ENCODE results near the gene SKOR1. TPM values are rescaled to one million over a fixed set of nuclear protein-coding genes. Genes with fewer than 3 reads are reported as not detected.
A peak's percentile ranks its signal among the peaks of the same experiment; 100 is the strongest.

Gene SKOR1
- total RNA-seq = 1 to 10 TPM in 1 of 2 donors, under 1 TPM in 1; 0.78 to 3.5 TPM

DNA sequence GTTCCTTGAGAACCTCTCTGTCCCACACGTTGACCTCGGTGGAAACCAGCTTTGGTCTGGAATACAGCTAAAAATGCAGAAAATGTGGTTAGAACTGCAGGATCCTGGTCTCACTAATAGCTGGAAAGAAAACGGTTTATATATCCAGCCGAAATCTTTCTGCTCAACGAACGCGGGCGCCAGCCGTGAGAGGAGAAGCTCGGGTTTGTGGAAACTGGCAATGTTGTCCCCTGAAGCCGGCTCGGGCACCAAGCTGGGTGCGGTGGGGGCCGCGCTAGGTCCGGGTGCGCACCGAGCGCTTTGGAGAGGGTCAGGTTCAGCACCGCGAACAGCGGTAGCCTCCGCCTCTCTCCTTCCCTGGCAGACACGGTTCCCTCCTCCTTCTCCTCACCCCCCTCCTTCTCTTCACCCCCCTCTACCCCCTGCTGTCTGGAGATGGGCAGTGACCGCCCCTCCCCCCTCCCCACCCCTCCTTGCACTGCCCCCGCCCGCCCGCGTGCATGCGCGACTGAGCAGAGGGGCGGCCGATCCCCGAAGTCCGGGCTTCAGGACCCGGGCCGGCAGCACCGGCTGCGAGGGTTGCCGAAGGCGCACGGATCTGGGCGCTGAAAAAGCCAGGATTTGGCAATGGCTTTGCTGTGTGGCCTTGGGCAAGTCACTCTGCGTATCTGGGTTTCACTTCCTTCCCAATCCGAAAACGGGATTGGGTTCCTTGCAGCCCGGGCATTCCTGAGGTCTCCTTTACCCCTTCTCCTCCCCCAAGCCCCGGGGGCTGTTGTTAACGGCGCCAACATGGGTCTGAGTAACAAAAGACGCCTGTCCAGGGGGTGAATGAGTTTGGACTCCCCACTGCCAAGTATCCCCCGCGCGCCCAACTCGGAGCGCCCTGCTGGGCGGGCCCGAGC is at the start of gene SKOR1:
Gene SKOR1 (plus strand): TSS at position 534 of the 905 bp plus-strand sequence. CDS start 94 bp downstream, at position 628.
- Histone ChIP-seq H3K36me3 (no peaks in the 10 kb centered on the region), H3K4me3 (peak within 1 kb of the TSS; percentile 45), H3K9me3 (no peaks in the 10 kb centered on the region), H3K4me1 (ENCODE audit: control insufficient read depth in 1 of 2, low read depth in 2 of 2) (peaks cover 20 to 49% of the 10 kb centered on the region in 2 donors), H3K27ac (no peak within 1 kb of the TSS), H3K27me3 (replicated peaks; ENCODE audit: insufficient read depth) (peaks cover 49% of the 10 kb centered on the region)
- no peak for TF ChIP-seq CTCF (IDR thresholded peaks at IDR 0.05)
- ATAC-seq (ENCODE audit: insufficient number of reproducible peaks, low FRiP score, low read depth) (no peak), DNase-seq (ENCODE audit: low spot score) (no peak)

GRCh38 chr15:67775998-67776397 is 49.3 kb upstream of the SKOR1 start:
- no peak overlapping the region for H3K27ac ChIP-seq
- DNase-seq (ENCODE audit: low spot score) = no peak
- no peak for ATAC-seq (ENCODE audit: insufficient number of reproducible peaks, low FRiP score, low read depth)
- no peaks in the 10 kb centered on the region for H3K9me3 ChIP-seq
- TF ChIP-seq CTCF (IDR thresholded peaks at IDR 0.05) = no peak
- no peak overlapping the region for H3K4me3 ChIP-seq
- no peaks in the 10 kb centered on the region for H3K27me3 ChIP-seq (replicated peaks; ENCODE audit: insufficient read depth)
- H3K36me3 ChIP-seq = peaks cover 3% of the 10 kb centered on the region
- H3K4me1 ChIP-seq (ENCODE audit: control insufficient read depth in 1 of 2, low read depth in 2 of 2) = no peaks in the 10 kb centered on the region

GRCh38 chr15:67776600-67776999 is 48.7 kb upstream of the SKOR1 start:
- DNase-seq (ENCODE audit: low spot score) (no peak), ATAC-seq (ENCODE audit: insufficient number of reproducible peaks, low FRiP score, low read depth) (no peak)
- no peaks in the 10 kb centered on the region for H3K27me3 ChIP-seq (replicated peaks; ENCODE audit: insufficient read depth)
- H3K9me3 ChIP-seq = no peaks in the 10 kb centered on the region
- no peak for TF ChIP-seq CTCF (IDR thresholded peaks at IDR 0.05)
- peaks cover 3% of the 10 kb centered on the region for H3K36me3 ChIP-seq
- H3K4me1 ChIP-seq (ENCODE audit: control insufficient read depth in 1 of 2, low read depth in 2 of 2) = no peaks in the 10 kb centered on the region
- no peak overlapping the region for H3K4me3 ChIP-seq
- no peak overlapping the region for H3K27ac ChIP-seq

DNA sequence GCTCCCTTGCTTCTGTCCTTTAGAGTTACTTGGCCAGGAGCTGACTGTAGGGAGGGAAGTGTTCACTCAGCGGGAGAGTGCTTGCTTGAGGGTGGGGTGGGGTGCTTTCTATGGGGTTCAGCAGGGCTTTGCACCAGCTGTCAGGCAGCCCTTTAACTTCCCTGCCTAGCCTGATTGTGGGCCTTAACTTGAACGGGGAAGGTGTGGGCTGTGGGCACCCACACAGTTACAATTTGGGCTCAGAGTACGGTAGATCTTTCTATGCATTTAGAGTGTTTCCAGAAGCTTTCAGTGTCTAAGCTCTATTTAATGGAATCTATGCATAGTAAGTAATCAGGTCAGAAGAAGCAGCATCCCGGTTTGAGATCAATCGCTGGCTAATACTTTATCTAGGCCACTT is 48.2 kb upstream of the SKOR1 start:
- TF ChIP-seq CTCF (IDR thresholded peaks at IDR 0.05) = no peak
- H3K36me3 ChIP-seq = peaks cover 3% of the 10 kb centered on the region
- H3K27me3 ChIP-seq (replicated peaks; ENCODE audit: insufficient read depth) = no peaks in the 10 kb centered on the region
- H3K4me1 ChIP-seq (ENCODE audit: control insufficient read depth in 1 of 2, low read depth in 2 of 2) = no peaks in the 10 kb centered on the region
- no peak for ATAC-seq (ENCODE audit: insufficient number of reproducible peaks, low FRiP score, low read depth)
- H3K9me3 ChIP-seq = no peaks in the 10 kb centered on the region
- DNase-seq (ENCODE audit: low spot score) = no peak
- no peak overlapping the region for H3K27ac ChIP-seq
- H3K4me3 ChIP-seq = no peak overlapping the region

GRCh38 chr15:67777773-67778172 is 47.5 kb upstream of the SKOR1 start:
- H3K9me3 ChIP-seq = no peaks in the 10 kb centered on the region
- H3K4me1 ChIP-seq (ENCODE audit: control insufficient read depth in 1 of 2, low read depth in 2 of 2) = no peaks in the 10 kb centered on the region
- H3K4me3 ChIP-seq = no peak overlapping the region
- ATAC-seq (ENCODE audit: insufficient number of reproducible peaks, low FRiP score, low read depth) = no peak
- no peaks in the 10 kb centered on the region for H3K27me3 ChIP-seq (replicated peaks; ENCODE audit: insufficient read depth)
- H3K36me3 ChIP-seq = peaks cover 3% of the 10 kb centered on the region
- TF ChIP-seq CTCF (IDR thresholded peaks at IDR 0.05) = no peak
- H3K27ac ChIP-seq = no peak overlapping the region
- DNase-seq (ENCODE audit: low spot score) = no peak

Data from thoracic aorta (tissue), 2 donors.